Progenitor cell of endocrine pancreas (in vitro differentiated cells): ENCODE measurements around the gene TGFBR2. TPM values are rescaled to one million over a fixed set of nuclear protein-coding genes. Genes with fewer than 3 reads are reported as not detected.

ENCODE experiments used
- DNase-seq: peaks from one replicate; pipeline ENCODE4 v3.0.0; 2021; ENCODE audit warnings: low spot score; ENCODE audit not compliant: unreplicated experiment
- H3K27ac Mint-ChIP-seq: 2 replicates; pipeline ENCODE4 v1.8.0; 2021; ENCODE audit warnings: mild to moderate bottlenecking, moderate library complexity, mixed read lengths
- H3K27me3 Mint-ChIP-seq: 2 replicates; pipeline ENCODE4 v1.8.0; 2021; ENCODE audit warnings: mixed read lengths
- H3K36me3 Mint-ChIP-seq: 2 replicates; pipeline ENCODE4 v1.8.0; 2022; ENCODE audit warnings: mixed read lengths; ENCODE audit not compliant: insufficient read depth
- H3K4me1 Mint-ChIP-seq: 2 replicates; pipeline ENCODE4 v1.8.0; 2021; ENCODE audit warnings: low read depth, mixed read lengths
- H3K4me3 Mint-ChIP-seq: 2 replicates; pipeline ENCODE4 v1.8.0; 2021; ENCODE audit warnings: low read depth, mild to moderate bottlenecking, moderate library complexity, mixed read lengths
- H3K9me3 Mint-ChIP-seq: 2 replicates; pipeline ENCODE4 v1.8.0; 2021; ENCODE audit warnings: low read depth, mixed read lengths
- total RNA-seq: library from RNA; stranded (reverse); gene quantifications from 2 replicates; pipeline ENCODE4 v1.2.1, GENCODE V29; 2021
- TF ChIP-seq, protein P1 (sequence below): fragments of 200-600 bp; sonication (generic); IDR thresholded peaks from one replicate; pipeline ENCODE4 v1.5.0; 2021; ENCODE audit warnings: antibody characterized with exemption, mild to moderate bottlenecking; ENCODE audit not compliant: unreplicated experiment

The TGFBR2 gene
- total RNA-seq, 1 donor from 2014 or later = 21.1 TPM

DNA sequence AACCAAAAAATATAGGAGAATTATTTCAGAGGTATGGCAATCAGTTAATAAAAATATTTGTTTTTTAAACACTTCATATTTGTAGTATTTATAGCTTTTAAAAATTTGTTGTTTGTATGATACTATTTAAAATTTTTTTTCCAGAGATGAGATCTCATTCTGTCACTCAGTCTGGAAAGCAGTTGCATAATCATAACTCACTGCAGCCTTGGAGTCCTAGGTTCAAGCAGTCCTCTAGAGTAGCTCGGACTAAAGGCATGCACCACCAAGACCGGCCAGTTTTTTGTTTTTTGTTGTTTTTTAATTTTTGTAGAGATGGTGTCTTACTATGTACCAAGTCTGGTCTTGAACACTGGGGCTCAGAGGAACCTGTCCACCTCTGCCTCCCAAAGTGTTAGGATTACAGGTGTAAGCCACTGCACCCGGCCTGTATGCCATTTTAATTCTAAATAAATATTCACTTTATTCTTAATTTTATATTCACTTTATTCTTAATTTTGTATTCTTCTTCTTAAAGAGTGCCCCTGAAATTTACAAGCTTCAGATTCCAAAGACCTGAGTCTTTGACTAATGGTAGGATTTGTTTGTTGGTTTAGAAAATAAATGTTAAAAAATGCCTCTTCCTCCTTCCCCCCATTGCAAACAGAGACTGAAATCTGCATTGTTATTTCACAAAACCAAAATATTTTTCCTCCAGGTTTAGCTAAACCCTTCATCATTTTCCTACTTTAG, 9.4 kb downstream of the TGFBR2 start:
- DNase-seq = no peak
- Mint-ChIP-seq H3K4me1 (peaks cover 22% of the 10 kb centered on the region), H3K4me3 (no peak overlapping the region), H3K36me3 (peaks cover 15% of the 10 kb centered on the region), H3K27ac (peak overlapping the region; percentile 59), H3K27me3 (no peaks in the 10 kb centered on the region), H3K9me3 (peaks cover 6% of the 10 kb centered on the region)
- TF ChIP-seq, protein P1, sequence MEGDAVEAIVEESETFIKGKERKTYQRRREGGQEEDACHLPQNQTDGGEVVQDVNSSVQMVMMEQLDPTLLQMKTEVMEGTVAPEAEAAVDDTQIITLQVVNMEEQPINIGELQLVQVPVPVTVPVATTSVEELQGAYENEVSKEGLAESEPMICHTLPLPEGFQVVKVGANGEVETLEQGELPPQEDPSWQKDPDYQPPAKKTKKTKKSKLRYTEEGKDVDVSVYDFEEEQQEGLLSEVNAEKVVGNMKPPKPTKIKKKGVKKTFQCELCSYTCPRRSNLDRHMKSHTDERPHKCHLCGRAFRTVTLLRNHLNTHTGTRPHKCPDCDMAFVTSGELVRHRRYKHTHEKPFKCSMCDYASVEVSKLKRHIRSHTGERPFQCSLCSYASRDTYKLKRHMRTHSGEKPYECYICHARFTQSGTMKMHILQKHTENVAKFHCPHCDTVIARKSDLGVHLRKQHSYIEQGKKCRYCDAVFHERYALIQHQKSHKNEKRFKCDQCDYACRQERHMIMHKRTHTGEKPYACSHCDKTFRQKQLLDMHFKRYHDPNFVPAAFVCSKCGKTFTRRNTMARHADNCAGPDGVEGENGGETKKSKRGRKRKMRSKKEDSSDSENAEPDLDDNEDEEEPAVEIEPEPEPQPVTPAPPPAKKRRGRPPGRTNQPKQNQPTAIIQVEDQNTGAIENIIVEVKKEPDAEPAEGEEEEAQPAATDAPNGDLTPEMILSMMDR = no peak

DNA sequence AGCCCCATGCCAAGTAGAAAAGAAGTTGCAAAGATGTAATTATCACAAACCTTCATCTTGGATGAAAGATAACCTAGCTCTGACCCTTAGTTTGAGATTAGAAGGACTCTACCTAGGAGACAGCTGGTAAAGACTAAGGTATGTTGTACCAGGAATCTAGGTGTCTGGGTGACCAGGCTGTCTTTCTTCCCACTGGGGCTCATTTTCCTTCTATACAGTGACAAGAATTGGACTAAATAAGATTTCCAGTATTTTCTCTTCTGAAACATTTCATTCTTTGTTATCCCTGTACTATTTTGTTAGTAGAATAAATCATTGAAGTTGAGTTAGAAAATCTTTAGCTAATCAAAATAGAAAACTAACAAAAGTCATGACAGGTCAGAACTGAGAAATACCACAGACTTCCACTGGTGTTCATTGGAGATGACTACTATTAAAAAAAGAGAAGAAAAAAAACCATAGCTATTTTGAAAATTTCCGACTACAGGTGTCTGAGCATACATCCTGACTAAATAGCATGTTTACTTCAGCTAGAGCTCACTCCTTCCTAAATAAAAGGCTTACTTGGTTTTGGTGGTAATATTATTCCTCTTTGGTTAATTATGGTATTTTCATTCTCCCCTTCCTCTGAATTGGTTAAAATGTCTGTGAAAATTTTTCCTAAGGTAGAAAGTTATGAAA, 10.1 kb downstream of the TGFBR2 start:
- Mint-ChIP-seq H3K9me3 (peaks cover 6% of the 10 kb centered on the region), H3K36me3 (peaks cover 17% of the 10 kb centered on the region), H3K4me1 (peaks cover 19% of the 10 kb centered on the region), H3K4me3 (no peak overlapping the region), H3K27me3 (no peaks in the 10 kb centered on the region), H3K27ac (peak overlapping the region; percentile 59)
- no peak for DNase-seq
- TF ChIP-seq, protein P1 = no peak

DNA sequence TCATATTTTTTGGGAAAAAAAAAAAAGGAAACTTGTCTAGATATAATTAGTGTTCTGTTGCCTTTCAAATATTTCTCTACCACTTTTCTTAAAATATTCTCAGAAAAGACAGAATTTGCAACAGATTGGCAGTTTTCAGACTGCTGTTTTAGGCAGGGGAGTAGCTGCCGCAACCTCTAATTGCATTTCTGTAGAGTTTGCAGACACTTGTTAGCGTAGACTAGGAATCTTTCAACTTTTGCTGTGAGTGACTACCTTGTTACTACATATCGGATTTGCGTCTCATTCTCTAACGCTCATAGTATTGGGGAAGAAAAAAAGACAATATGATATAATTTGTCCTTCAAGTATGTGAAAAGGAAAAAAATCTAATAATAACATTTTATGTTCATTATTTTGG, 10.7 kb downstream of the TGFBR2 start:
- TF ChIP-seq, protein P1 = no peak
- Mint-ChIP-seq H3K9me3 (peaks cover 6% of the 10 kb centered on the region), H3K36me3 (peaks cover 18% of the 10 kb centered on the region), H3K4me1 (peaks cover 19% of the 10 kb centered on the region), H3K27me3 (no peaks in the 10 kb centered on the region), H3K4me3 (no peak overlapping the region), H3K27ac (no peak overlapping the region)
- no peak for DNase-seq

DNA sequence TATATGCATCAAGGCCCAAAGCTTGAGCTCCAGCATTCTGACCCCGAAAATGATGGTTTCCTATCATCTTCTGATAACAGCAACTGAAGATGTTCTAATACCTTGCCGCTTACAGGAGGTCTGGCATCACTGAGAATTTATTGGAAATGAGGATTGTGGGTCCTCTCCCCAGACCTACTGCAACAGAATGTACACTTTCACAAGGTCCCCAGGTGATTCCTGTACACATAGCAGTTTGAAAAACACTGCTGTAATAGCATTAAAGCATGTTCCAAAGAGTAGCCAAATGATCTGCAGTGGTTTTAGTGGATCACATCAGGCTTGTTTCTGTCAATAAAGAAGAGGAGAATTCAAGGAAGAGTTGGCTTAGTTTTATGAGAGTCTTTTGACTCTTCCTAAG, 11.3 kb downstream of the TGFBR2 start:
- TF ChIP-seq, protein P1 = no peak
- H3K27me3 Mint-ChIP-seq = no peaks in the 10 kb centered on the region
- H3K36me3 Mint-ChIP-seq = peaks cover 17% of the 10 kb centered on the region
- H3K4me1 Mint-ChIP-seq = peaks cover 13% of the 10 kb centered on the region
- H3K9me3 Mint-ChIP-seq = peaks cover 3% of the 10 kb centered on the region
- DNase-seq = no peak
- no peak overlapping the region for H3K27ac Mint-ChIP-seq
- no peak overlapping the region for H3K4me3 Mint-ChIP-seq

DNA sequence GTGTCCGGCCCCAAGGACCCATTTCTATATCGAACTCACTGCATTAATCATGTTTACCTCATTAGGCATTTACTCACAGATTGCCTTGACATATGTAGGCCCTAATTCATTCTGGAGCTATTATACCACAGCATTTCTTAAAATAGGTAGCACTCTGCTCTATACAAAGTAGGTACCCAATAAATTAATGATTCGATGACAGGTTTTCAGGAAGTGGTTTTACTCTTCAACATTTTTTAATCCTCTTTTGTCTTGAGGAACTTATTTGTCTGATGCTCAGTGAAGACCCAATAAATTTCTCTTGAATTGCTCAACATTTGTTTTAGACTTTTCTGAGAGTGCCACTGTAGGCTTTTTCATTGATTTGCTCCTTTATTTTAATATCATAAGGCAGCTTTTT, 12.1 kb downstream of the TGFBR2 start:
- peaks cover 11% of the 10 kb centered on the region for H3K4me1 Mint-ChIP-seq
- H3K36me3 Mint-ChIP-seq = peaks cover 20% of the 10 kb centered on the region
- H3K27ac Mint-ChIP-seq = no peak overlapping the region
- H3K4me3 Mint-ChIP-seq = no peak overlapping the region
- no peak for DNase-seq
- TF ChIP-seq, protein P1 = no peak
- no peaks in the 10 kb centered on the region for H3K27me3 Mint-ChIP-seq
- H3K9me3 Mint-ChIP-seq = peaks cover 3% of the 10 kb centered on the region
